Limb (tissue), 2 donors: ENCODE data around the gene ACYP1.
A peak's percentile ranks its signal among the peaks of the same experiment; 100 is the strongest.

Experiments
- DNase-seq, 2 donors: peaks; one replicate each; pipeline ENCODE4 v3.0.0-alpha.2; 2016; ENCODE audit errors: extremely low spot score in 2 of 2

Gene ACYP1

DNA sequence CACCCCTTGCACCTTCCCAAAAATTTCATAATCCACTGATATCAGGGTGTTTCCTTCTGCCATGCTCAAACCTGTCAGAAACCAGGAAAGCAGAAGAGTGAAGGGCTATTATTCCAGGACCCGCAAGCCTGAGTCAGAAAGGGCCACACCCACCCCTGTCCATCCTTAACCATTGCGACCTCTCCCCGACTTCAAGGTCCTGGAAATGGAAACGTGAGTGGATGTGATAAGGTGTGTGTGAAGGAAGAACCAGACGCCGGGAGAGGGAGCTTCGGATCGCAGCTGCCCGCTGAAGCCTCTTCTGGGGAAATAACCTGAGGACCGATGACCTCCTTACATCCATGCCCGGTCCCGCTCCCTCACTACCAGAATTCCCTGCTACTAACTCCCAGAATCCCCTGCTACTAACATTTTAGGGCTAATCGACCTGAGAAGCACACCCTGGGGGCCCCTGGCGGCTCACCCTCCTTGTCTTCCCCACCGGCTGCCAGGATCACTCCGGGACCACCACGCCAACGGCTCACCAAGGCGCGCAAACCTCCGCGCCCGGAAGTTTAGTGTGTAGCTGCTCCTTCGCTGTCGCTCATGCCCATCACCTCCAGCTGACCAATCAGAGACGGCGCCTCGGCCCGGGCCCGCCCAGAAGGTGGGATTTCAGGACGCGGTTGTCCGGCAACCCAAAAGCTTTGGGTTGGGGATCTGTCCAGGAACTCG lies at the start of gene ACYP1:
TSS of gene ACYP1 (minus strand) at position 534 of the 714 bp plus-strand sequence. CDS start at position 63, 471 bp downstream.
- DNase-seq: peak; percentile 88 to 96

DNA sequence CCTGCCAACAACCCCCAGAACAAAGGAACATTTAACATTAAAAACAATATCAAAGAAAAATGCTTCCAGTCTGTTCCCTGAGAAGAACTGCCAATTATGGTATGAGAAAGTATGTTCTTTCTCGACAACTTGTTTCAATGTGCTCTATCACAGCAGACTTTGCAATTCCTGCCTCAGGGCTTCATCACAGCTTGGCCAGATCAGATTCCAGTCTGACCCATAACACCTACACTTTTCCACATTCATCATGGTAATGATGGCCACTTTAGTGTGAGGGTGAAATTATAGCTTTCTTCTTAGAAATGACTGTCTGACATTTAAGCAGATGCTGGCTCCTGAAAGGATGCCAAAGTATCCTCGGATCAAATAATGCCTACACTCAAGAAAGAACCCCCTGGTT lies 46.1 kb upstream of the ACYP1 start:
- DNase-seq: no peak

DNA sequence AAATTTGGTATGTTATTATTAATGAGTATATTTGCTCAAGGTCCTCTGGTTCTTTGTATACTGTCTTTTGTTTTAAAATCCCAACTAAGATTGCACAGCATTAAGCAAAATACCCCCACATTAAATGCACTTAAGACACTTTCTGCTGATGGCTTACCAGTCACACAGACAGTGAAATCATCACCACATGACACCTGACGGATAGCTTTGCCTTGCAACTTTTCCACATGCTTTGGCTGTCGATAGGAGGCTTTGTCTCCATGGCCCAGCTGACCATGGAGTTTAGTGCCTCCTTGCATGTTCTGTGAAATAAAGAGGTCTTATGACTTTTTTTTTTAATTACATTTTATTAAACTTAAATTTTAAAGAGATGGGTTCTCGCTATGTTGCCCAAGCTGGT lies 43.4 kb upstream of the ACYP1 start:
- no peak for DNase-seq

DNA sequence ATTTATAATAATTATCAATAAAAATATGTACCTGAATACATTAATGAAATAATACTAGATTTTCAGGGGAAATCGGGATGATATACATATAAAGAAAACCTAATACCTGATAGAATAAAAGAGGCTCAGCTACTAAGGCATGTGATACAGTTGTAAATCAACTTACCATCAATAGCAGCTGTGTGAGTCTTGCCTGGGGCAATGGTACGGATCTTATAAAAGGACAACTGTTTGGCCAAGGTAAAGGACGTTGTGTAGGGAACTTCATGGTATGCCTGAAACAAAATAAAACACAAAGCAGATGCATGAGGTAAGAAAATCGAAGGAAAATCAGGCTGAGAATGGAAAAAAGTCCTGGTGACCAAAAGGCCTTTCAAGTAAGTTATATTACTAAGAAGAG lies 37.7 kb upstream of the ACYP1 start:
- no peak for DNase-seq

DNA sequence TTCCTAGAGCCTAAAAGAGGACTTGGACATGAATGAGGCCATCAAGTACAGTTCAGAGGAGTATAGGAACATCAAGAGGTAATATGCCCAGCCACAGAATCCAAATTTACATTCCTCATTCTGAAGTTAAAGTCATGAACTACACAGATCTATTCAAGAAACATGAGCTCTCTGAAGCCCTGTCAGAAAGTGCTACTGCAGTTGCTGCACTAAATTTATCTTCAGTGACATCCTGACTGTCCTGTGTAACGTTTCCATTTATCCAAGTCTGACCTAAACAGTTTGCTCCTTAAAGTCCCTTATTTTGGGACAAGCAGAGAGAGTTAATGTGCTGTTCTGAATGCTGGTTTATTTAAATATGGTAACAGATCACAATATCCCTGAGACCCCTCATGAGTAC lies 34.9 kb upstream of the ACYP1 start:
- DNase-seq: no peak

DNA sequence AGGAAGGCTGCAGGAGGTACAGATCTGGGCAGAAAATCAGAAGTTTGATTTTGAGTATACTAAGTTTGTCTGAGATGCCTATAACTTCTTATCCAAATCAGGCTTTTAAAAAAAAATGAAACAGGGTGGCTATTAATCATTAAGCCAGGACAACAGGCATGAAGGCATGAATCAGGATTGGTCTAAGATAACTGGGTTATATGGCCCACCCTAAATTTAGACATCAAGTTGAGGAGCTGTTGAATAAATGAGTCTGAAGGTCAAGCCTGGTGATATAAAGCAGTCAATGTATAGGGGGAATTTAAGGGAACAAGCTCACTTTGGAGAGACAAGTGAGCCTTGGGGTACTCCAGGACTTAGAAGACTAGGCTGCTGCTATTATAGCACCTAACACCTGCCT lies 34.4 kb upstream of the ACYP1 start:
- no peak for DNase-seq

DNA sequence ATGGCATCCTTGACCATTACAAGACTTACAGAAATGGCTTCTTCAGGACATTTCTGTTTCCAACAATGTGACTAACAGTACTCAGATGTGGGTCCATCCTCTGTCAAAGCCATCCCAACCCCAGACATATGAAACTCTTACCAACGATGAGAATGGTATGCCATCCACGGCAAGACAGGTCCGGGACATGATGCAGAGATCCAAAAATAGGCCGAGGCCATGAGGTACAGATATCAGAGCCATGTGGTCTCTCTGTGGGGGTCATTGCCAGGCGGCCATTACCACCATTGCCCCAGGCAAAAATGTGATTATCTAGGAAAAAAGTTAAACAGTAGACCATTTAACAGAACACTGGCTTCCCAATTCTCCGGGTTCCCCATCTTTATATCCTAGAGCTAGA lies 33.1 kb upstream of the ACYP1 start:
- DNase-seq: no peak

DNA sequence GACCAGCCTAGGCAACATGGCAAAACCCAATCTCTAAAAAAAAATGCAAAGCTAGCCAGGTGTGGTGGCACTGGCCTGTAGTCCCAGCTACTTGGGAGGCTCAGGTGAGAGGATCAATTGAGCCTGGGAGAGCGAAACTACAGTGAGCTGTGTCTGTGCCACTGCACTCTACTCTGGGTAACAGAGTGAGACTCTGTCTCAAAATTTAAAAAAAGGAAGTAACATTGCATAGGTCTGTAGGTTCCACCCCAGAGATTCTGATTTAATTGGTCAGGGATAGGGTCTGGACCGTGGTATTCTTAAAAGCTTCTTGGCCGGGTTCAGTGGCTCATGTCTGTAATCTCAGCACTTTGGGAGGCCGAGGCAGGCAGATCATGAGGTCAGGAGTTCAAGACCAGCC lies 31.9 kb upstream of the ACYP1 start:
- DNase-seq: no peak

DNA sequence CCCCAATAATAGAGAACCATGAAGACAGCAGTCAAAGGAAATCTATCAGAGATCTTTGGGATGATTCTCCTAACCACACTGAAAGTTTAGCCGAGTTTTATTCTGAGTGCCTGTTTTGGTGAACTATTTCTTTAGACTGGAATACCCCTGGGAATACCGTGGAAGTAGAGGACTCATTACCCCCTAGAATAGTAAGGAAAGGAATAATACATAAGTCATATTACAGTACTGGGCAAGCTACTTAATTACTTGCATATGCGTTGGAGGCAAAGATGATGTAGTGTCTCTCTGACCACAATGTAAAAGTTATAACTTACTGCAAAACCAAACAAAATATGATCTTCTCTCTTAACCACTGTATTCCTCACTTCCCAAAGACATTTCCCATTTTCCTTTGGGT lies 31.1 kb upstream of the ACYP1 start:
- no peak for DNase-seq

DNA sequence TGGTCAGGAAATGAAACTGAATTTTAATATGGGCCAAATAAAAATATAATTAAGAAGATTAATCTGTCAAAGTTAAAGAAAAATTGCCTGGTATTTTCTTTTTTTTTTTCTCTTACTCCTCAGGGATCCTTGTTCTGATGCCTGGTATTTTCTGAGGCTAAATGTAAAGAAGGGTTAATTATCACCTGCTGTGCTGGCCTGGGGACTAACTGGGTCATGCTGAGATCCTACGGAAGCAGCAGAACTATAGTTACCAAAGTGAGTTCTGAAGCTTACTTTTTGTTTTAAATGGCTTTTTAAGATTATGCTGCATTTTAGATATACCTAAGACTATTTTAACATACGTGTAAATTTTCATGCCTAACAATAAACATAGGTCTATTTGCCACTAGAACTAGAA lies 28.9 kb upstream of the ACYP1 start:
- no peak for DNase-seq

DNA sequence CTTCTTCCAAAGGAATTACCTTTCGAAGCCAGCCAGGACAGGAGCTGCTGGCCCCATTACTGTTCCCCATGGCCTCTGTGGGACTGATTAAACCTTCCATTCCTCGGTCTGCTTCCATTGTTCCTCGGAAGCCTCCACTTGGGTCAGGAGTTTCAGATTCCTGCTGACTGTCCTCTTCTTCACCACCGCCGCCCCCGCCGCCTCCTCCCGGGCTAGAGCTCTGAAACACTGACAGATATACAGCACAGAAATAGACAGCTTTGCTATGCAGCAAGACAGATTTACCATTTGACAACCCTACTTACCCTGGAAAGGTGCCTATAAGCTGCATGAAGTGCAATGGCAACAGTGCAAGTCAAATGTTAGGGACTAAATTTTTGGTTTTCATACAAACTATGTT lies 27.4 kb upstream of the ACYP1 start:
- no peak for DNase-seq

DNA sequence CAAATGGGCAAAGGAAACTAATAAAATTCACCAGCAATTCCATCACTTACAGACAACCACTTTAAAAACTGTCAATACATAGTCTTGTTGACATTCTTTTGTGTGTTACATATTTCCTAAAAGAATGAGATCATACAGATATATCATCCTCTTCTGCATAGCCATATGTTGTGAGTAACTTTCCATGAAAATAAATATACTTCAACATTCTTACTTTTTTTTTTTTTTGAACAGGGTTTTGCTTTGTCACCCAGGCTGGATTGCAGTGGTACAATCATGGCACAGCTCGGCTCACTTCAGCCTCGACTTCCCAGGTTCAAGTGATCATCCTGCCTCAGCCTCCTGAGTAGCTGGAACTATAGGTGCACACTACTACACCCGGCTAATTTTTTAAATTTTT lies 26.5 kb upstream of the ACYP1 start:
- DNase-seq: no peak

DNA sequence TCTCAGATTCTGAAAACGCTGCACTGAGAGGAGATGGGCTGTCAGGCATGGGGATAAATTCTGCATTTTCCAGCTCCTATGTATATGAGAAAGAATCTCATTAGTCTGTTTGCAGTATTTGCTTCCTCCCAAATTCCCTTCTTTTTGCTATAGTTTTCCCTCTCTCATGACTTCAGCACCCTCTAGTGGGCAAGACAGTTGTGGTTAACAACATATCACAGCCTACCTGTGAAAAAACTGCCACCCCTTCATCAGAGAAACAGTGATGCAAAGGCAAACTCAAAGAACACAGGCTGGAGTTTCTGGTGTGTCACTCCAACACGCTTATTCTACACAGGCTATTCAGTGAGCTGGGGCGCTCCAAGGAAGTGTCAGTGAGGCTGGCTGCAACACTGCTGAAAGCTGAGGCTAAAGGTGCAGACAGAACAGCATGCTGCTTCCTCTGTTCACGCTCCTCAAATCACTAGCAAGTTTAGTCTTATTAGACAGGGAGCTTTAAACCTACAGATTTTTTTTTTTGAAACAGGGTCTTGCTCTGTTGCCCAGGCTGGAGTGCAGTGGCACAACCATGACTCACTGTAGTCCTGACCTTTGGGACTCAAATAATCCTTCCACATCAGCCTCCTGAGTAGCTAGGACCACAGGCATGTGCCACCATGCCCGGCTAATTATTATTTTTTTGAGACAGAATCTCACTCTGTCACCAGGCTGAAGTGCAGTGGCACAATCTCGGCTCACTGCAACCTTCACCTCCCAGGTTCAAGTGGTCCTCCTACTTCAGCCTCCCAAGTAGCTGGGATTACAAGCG lies 24.9 kb upstream of the ACYP1 start:
- DNase-seq: peak; percentile 64 to 79

DNA sequence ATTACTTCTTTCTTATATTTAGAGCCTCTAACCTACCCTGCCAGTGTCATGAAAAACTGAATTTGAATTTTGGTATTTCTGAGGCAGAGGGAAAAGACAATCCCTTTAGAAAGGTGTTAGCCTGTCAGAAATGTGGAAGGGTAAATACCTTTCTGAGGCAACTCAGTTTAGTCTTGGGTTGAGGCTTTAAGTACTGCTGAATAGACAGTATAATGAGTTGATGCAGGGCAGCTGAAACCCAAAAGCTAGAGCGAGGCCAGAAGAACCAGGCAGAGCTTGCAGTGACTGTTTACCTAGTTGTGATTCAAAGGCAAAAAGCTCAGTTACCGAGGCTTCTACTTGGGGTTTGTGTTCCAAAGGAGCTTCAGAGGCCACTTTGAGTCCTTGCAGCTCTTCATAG lies 24.3 kb upstream of the ACYP1 start:
- no peak for DNase-seq

DNA sequence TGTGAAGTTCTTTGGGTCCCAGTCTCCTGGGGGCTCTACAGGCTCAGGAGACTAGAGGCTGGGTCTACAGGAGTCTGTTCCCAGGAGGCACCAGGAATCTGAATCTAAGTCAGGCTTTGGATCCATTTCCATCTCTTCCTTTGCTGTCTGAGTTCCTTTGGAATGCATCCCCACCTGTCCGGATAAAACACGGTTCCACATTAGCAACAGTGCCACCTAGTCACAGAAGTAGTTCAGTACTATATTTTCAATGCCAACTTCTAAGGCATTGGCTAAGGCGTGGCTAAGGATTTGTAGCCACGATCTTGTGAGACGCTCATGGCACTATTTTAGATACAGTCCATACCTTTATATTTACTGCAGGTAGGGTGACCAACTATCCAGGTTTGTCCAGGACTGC lies 20.7 kb upstream of the ACYP1 start:
- DNase-seq: no peak

DNA sequence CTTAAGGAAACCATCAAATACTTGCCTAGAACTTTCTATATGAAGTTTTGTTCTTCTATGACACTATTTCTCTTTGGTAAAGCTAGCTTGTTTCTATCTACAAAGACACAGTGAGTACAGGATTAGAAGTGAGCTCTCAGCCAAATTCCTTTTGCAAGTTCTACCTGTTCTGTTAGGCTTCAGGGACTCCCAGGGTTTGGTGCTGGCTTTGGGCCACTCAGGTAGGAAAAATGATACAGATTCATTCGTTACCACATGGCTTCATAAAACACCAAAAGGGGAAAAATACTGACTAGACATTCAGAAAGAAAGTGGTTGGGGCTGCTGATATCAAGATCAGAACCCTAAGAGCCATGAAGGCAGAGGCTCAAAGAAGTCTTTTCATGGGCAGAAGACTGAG lies 19.4 kb upstream of the ACYP1 start:
- no peak for DNase-seq

DNA sequence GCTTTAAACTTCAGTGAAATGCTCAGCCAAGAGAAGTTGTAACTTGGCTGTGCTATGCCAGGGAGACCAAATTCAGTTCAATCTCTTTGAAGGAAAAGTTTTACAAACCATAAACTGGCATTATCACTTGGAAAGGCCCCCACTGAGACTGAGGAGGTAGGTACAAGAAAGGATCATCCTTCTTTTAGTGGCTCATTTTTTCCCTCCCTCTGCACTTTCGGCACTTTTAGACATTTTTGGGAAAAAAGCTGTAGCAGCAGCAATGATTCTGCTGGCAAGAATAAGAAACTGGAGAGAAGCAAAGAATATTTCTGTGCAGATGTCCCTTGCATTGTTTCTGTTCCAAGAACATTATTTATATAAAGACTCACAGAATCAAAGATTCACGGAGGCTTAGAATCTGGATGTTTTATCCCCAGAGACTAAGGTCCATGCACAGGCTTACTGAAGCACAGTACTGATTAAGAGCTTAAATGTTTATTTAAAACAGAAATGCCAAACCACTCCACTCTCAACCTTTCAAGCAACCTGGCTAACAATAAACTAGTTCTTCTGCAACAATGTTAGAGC lies 17.9 kb upstream of the ACYP1 start:
- DNase-seq: peak in 1 of 2 donors; percentile 36

DNA sequence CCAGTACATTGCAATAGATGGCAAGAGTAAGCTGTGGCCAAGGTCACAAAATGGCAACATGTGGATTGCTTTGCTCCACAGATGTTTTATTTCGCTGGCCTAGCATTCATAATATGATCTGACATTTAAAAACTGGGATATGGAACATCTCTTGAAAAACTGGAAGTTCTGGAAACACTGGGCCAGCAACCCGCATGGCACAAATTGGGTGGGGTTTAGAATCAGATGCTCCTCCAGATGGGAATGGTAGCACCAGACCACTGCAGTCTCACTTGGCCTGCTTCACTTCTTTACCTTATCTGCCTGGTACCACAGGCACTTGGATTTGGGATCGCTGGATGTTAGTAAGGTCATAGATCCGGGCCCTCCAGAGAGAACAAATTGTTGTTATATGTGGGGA lies 15.7 kb upstream of the ACYP1 start:
- DNase-seq: no peak

DNA sequence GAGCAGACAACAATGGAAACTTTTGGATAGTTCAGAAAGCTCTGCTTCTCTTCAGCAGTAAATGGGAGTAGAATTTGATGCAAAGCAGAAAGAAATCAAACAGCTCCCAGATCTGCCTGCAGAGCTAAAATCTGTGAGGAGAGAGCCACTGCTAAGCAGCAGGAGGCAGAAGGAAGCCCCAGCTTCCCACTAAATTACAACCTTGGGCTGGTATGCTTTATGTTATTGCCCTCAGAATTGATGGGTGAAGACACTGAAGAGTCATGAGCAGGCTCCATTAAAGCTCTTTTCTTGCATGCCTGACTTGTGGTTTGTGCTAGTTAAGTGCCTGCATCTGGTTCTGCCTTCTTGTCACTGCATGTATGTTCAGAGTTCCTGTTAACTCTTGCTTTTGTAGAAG lies 14.0 kb upstream of the ACYP1 start:
- peak in 1 of 2 donors; percentile 32 for DNase-seq

DNA sequence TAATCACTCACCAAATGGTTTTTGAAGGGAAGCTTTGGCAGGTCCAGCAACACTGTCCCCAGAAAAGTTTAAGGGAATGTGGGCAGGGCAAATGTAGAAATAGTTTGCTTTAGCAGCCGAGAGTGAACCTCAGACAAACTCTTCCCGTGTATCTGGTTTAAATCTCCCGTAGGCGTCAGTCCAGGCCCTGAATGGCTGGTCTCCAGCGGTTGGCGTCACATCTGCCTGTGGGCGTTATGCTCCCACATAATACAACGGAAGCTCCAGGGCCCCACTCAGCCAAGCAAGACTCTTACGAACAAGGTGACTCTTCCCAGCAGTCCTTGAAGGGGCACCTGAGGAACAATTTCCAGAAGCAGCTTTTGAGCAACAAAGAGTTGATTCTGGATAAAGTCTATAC lies 6.6 kb upstream of the ACYP1 start:
- DNase-seq: peak in 1 of 2 donors; percentile 51

DNA sequence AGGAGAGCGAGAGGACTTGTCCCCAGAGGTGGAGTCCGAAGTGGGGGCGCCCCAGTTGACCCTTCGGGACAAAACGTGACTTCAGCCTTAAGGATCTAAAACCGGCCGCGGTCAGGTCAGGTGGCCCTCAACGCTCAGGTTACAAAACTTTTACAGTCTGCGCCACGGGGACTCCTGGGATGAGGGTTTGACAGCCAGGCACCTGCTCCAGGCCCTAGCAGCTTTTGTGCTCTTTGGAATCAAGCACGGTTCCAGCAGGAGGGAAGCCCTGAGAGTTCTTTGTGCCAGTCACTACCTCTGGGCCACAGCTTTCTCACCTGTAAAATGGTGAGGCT lies 6.0 kb upstream of the ACYP1 start:
- no peak for DNase-seq

DNA sequence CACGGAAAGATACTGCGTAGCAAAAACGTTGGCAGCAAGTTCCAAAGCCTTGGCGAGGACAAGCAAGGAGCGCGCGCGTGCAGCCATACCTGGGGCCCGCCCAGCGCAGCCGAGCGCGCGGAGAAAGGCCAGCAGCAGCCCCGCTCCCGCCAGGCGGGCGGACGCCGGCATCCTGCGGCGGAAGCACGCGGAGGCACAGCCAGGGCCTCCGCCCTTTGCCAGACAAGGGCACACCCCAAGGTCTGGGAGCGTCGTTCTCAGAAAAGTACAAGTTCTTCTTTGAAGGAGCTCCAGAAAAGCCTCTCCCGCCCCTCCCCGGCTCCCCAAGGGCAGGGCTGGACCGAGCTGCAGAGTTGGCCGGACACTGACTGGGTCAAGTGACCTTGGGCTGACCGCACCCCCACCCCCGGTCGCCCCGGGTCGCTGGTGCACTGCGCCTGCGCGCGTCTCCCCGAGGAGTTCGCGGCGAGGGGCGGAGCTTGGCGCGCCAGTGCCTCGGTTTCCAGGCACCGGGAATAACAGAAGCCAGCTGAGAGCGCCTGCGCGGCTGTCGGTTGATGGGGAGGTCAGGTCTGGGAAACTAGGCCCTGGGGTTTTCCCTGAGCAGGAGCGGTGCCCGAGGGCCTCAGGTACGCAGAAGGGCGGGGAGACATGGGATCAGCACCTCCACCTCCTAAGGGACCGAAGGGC lies 5.4 kb upstream of the ACYP1 start, which contains the start of gene ZC2HC1C:
TSS of gene ZC2HC1C (plus strand) at position 521 of the 690 bp plus-strand sequence. CDS start 933 bp downstream, outside the sequence.
- DNase-seq: peak; percentile 89 to 94
